Stimulated activated CD4-positive, alpha-beta T cell treated with anti-CD3 and anti-CD28 coated beads, Interleukin-4, amount 100 ng/mL, for 24 hours (primary cell): ENCODE data around the gene MINK1.
A peak's percentile ranks its signal among the peaks of the same experiment; 100 is the strongest.

Experiments
- DNase-seq: peaks from one replicate; pipeline ENCODE4 v3.0.0-alpha.2; 2020

Gene MINK1

GRCh38 chr17:4935650-4936049, 102.5 kb downstream of the MINK1 start:
- no peak for DNase-seq

- DNase-seq: no peak
Measured at GRCh38 chr17:4936436-4936835, 103.3 kb downstream of the MINK1 start.

- no peak for DNase-seq
Measured at GRCh38 chr17:4937553-4937952, 104.4 kb downstream of the MINK1 start.

GRCh38 chr17:4938069-4938491, 104.9 kb downstream of the MINK1 start:
- DNase-seq: no peak

- DNase-seq: no peak
Measured at GRCh38 chr17:4938688-4939545, 105.8 kb downstream of the MINK1 start.

- no peak for DNase-seq
Measured at GRCh38 chr17:4939546-4939795, 106.3 kb downstream of the MINK1 start.

GRCh38 chr17:4939796-4940554, 106.8 kb downstream of the MINK1 start, which contains the start of the genes RNF167 and SLC25A11:
Gene RNF167 (plus strand): TSS chr17:4940268. CDS start chr17:4940910, 642 bp downstream.
Gene SLC25A11 (minus strand): TSS chr17:4940046. CDS start chr17:4939910, 136 bp downstream.
- peak; percentile 96 for DNase-seq

- DNase-seq: peak; percentile 49
Measured at GRCh38 chr17:4940555-4941318, 107.6 kb downstream of the MINK1 start.

- DNase-seq: no peak
Measured at GRCh38 chr17:4941319-4941610, 108.1 kb downstream of the MINK1 start.

GRCh38 chr17:4942760-4943508, 109.8 kb downstream of the MINK1 start:
- no peak for DNase-seq

- DNase-seq: peak; percentile 53
Measured at GRCh38 chr17:4944163-4944553, 111.0 kb downstream of the MINK1 start.

GRCh38 chr17:4944554-4945175, 111.5 kb downstream of the MINK1 start:
- DNase-seq: no peak

GRCh38 chr17:4945176-4945943, 112.2 kb downstream of the MINK1 start:
- DNase-seq: peak; percentile 92

- no peak for DNase-seq
Measured at GRCh38 chr17:4945944-4946280, 112.8 kb downstream of the MINK1 start.

- no peak for DNase-seq
Measured at GRCh38 chr17:4946312-4946976, 113.3 kb downstream of the MINK1 start.

GRCh38 chr17:4947010-4947410, 113.9 kb downstream of the MINK1 start:
- DNase-seq: no peak
